Fibroblast of the conjunctiva (primary cell): ENCODE measurements around the gene ATP6V1F.

Experiments used
- DNase-seq: peaks from one replicate; pipeline ENCODE4 v3.0.0-alpha.2; 2010; ENCODE audit warnings: low read depth

ATP6V1F gene

DNA sequence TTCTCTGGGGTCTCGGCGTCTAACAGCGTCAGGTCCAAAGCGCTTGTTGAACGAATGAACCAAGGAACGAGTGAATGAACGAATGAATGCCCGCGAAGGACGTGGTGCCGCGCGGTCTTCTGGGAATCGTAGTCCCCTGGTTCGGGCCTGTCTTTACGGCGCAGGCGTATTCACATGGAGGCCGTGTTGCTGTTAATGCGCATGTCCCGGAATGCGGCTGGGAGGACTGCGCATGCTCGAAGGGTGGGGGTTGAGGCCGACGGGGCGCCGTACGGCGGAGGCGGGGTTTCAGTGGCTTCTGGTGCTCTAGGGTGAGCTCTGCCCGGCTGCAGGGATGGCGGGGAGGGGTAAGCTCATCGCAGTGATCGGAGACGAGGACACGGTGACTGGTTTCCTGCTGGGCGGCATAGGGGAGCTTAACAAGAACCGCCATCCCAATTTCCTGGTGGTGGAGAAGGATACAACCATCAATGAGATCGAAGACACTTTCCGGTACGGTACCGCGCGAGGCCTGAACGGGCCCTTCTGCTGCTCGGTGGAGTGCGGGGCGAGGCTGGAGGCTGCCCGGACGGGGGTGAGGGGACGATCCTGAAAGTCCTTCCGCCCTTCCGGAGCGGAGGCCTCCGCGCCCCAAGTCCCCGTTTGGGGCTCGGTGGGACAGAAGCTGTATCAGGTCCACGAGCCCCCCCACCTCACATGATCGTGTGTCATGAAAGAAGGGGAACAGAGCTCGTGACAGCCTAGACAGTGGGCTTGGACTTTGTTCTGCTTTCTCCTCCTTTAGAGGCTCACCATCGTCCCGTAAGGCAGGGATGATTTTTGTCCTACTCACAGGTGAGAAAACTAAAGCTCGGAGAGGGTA lies at the start of gene ATP6V1F:
Gene ATP6V1F, plus strand, starts transcription at position 286 of the 862 bp plus-strand sequence. Its CDS starts 49 bp downstream, at position 335.
- DNase-seq: peak; percentile 96

DNA sequence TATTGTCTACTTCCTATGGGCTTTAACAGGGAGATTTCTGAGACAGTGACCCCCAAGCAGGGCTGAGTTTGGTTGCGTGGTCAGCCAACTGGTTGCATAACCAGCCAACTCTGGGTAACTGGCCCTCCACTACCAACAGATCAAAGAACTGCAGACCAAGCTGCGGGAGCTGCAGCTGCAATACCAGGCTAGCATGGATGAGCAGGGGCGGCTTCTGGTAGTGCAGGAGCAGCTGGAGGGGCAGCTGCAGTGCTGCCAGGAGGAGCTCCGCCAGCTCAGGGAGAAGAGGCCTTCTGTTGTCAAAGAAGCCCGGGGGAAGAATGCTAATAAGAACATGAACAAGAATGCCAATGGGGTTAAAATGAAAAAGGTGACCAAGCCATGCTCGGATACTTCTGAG lies 48.2 kb upstream of the ATP6V1F start:
- no peak for DNase-seq

DNA sequence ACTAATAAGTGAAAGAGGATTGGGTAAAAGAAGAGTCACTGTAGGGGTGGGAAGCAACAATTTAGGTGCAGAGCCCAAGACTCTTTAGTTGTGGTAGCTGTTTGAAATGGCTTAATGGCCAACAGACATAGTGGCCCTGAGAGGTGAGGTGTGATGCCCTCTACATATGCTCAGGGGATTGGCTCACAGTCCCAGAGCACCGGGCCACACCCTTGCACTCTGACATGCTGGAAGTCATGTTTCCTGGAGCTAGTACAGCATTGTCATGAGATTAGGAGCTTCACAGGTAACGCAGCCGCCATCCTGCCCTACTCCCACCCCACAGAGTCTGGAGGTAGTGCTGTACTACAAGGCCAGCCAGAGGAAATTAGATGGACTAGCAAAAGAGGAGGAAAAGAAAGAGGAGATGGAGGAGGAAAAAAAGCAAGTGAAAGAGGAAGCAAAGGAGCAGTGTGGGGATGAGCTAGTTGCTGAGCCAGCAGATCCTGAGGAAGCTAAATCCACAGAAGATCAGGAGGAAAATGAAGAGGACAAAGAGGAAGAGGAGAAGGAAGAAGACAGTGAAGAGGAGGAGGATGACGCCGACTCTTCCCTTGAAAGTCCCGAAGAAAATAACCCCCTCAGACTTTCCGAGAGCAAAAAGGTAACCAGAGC lies 47.2 kb upstream of the ATP6V1F start:
- DNase-seq: no peak

DNA sequence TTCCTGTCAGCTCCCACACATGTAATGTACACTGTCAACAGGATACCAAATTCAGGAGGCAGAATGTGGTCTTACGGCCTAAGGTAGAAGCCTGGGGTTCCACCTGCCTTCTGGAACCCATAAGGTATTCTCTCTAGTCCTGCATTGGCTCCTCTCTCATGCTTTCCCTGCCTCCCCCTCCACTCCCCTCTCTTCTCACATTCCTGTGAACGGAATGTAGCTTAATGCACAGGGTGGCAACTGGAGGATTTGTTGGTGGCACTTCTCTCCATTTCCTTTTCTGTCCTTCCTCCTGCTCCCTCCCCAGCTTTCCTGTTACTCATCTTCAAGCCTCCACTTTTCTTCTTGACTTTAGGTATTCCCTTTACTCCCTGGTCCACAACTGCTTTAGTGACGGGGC lies 44.0 kb upstream of the ATP6V1F start:
- no peak for DNase-seq

GRCh38 chr7:128821724-128822123 lies 40.9 kb upstream of the ATP6V1F start:
- DNase-seq: no peak

- no peak for DNase-seq
Observed at GRCh38 chr7:128826512-128826911, 36.1 kb upstream of the ATP6V1F start.

DNA sequence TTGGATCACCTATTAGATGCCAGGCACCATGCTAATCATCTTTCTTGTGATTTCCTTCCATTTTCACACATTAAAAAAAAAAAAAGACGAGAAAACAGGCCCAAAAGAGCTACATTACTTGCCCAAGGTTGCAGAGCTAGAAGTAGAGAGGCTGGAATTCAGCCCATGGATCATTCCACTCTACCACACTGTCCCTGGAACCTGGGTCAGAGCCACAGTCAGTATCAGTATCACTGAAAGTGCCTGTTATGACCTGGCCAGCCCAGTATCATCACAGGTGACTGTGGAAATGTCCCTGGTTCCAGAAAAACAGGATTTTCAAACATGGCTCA lies 35.8 kb upstream of the ATP6V1F start:
- DNase-seq: no peak

GRCh38 chr7:128827248-128827958 lies 35.3 kb upstream of the ATP6V1F start:
- peak; percentile 95 for DNase-seq

DNA sequence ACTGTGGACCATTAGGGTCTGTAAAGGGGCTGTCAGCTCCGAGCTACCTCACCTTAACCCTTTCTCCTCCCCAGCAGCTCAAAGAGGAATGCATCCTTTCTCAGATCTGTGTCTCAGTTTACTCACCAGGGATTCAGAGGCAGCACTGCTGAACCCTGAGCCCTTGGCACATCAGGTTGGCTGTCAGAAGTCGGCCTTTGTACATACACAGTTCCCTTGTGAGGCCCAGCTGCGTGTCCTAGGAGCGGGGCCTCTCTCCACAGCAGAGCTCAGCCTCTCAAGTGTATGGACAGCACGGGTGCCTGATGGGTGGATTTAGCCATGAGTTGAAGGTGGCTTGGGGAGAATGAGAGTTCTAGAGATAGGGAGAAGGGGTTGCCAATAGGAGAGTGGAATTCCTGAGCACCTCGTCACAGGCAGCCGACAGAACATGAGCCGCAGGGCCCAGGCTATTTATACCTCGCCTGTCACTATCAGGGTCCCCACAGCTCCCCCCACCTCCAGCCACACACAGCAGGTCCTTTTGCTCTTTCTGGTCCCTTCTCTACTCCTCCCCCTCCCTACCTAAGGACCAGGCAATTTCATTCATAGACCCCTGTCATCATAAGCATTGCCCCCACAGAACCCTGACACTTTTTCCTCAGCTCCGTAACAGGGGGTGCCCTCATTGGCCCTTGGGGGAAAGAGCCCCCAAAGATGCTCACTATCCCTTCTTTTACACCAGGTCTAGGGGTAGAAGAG lies 34.5 kb upstream of the ATP6V1F start:
- peak; percentile 34 for DNase-seq

GRCh38 chr7:128829391-128830166 lies 33.1 kb upstream of the ATP6V1F start:
- DNase-seq: no peak

GRCh38 chr7:128830231-128831177 lies 32.2 kb upstream of the ATP6V1F start, which contains the start of gene FLNC:
TSS of gene FLNC (plus strand) at chr7:128830406. CDS start at chr7:128830638, 232 bp downstream.
- peak; percentile 41 for DNase-seq

- DNase-seq: peak; percentile 50
Observed at GRCh38 chr7:128831178-128831993, 31.3 kb upstream of the ATP6V1F start.

DNA sequence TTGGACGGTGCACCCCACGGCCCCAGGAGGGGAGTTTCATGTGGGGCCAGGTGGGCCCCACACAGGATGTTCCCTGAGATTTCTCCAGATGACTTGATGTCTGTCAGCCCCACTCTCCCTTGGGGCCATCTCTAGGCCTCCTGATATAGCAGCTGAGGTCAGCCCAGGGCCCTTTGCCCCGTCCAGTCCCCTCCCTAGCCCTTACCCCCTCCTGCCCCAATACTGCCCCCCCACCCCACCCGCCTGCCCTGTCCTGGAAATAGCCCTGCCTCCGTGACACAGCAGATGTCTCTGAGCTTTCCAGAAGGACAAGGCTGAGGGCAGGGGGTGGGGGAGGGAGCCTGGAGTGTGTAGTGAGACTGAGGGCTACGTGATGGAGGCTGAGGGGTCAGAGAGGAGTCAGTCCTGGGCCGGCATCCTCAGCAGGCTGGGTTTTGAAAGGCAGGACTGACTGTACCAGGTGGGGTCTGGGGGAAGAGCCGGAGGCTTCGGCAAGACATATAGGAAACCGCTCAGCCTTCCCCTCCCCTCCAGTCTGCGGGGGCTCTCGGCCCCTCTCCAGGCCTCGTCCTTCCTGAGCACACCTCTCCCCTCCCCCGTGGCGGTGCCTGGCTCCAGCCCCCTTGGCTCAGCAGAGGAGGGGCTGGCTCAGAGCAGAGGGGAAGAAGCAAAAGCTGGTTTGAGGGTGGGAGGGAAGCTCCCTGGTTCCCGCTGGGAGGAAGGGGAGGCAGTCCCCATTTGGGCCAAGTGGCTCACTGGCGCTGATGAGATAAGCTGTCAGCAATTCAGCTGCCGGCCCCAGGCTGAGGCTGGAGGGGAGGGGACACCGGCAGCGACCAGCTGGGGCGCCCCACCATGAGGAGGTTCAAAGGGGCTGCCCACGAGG lies 30.4 kb upstream of the ATP6V1F start:
- DNase-seq: no peak

DNA sequence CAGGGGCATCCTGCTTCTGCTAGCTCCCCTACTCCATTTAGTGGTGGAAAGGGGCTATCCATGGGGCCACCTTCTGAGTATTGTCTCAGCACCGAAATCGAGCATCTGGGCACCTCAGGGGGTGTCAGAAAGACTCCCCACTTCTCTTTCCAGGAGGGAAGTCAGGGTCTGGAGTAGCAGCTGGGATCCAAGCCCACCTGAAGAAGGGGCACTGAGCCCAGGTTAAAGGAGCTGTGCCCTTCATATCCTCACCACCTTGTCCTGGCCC lies 29.8 kb upstream of the ATP6V1F start:
- no peak for DNase-seq

DNA sequence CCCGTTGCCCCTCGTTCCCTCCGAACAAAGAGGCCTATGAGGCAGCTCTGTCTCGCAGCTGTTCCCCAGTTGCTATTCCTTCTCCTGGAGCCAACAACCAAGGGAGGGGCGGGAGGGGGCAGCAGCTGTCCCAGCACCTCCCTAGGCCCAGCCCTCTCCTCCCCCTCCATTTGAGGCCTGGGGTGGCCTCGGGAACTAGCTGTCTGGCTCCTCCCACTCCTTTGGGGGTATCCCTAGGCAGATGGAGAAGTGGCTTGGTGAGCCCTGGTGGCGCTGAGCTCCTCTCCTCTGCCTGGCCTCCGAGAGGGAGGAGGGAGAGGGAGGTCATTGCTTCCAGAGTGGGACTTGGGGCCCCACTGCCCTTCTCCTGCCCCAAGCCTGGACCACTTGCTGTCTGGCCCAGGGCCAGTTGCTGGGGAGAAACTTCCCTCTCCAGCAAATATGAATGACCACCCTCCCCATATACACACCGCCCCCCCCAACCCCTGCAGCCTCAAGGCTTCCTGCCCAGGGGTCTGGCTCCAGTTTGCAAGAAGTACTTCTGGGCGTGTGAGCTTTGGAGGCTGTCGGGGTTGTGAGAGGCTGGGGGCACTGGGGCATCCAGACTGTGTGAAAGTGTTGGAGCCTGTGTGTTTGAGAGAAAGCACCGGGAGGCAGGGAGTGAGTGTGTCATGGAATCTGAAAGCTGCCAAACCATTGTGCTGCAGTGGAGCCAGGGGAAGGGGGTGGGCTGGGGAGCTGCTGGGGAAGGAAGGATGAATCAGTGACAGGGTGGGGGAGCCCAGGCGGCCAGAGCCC lies 29.3 kb upstream of the ATP6V1F start:
- peak; percentile 87 for DNase-seq

DNA sequence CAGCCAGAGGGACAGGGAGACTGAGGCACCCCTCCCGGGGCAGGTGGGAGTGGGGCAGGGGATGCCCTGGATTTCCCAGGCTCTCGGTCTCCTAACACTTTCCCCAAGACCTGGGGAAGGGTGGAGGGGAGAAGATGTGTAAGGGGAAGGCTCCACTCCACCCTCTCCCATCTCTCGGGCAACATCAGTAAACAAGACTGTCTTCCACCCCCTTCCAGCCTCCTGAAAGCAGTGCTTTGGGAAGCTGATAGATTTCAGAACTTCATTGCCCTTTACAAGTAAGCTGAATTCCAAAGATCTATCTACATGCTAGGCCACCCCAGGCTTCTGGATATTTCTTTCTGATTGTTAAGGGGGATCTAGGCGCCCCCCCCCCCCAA lies 28.7 kb upstream of the ATP6V1F start:
- peak; percentile 43 for DNase-seq

- no peak for DNase-seq
Observed at GRCh38 chr7:128835231-128835751, 27.4 kb upstream of the ATP6V1F start.
